Bronchial epithelial cell (primary cell): ENCODE results near the gene LMAN2L. TPM values are rescaled to one million over a fixed set of nuclear protein-coding genes. Genes with fewer than 3 reads are reported as not detected.
A peak's percentile ranks its signal among the peaks of the same experiment; 100 is the strongest.
"Not testable (repeated sequence)": the region's sequence is repeated elsewhere in the genome, so short reads cannot be mapped to it uniquely, and the experiment has no call there.

Experiments used
- DNase-seq: peaks from one replicate; pipeline ENCODE4 v3.0.0-alpha.2; 2010; ENCODE audit warnings: low read depth
- FAIRE-seq: peaks from 2 replicates; lab custom pipeline; 2011; peaks lifted over from hg19 to GRCh38; lab: Jason Lieb, UNC
- H3K27me3 ChIP-seq: 2 replicates; pipeline ENCODE4 v1.5.1; 2011; ENCODE audit warnings: low read length; ENCODE audit not compliant: control insufficient read depth, insufficient read depth
- H3K36me3 ChIP-seq: 2 replicates; pipeline ENCODE4 v1.5.1; 2011; ENCODE audit warnings: low read length; ENCODE audit not compliant: control insufficient read depth, insufficient read depth
- H3K4me3 ChIP-seq: 2 replicates; pipeline ENCODE4 v1.5.1; 2011; ENCODE audit warnings: mild to moderate bottlenecking, low read depth, low read length, control low read depth
- total RNA-seq: library from RNA; depleted of rRNA; stranded (reverse); fragments of >200 nt; gene quantifications from 2 replicates; pipeline ENCODE4 v1.2.1, GENCODE V29; 2014
- TF ChIP-seq, protein P1 (sequence below): IDR thresholded peaks from 2 replicates; pipeline ENCODE4 v1.5.1; 2011; ENCODE audit warnings: mild to moderate bottlenecking, moderate library complexity, low read length, control low read depth, inconsistent platforms; ENCODE audit not compliant: insufficient read depth, severe bottlenecking

Gene LMAN2L
- total RNA-seq, 1 donor from 2014 or later, result 15.3 TPM

DNA sequence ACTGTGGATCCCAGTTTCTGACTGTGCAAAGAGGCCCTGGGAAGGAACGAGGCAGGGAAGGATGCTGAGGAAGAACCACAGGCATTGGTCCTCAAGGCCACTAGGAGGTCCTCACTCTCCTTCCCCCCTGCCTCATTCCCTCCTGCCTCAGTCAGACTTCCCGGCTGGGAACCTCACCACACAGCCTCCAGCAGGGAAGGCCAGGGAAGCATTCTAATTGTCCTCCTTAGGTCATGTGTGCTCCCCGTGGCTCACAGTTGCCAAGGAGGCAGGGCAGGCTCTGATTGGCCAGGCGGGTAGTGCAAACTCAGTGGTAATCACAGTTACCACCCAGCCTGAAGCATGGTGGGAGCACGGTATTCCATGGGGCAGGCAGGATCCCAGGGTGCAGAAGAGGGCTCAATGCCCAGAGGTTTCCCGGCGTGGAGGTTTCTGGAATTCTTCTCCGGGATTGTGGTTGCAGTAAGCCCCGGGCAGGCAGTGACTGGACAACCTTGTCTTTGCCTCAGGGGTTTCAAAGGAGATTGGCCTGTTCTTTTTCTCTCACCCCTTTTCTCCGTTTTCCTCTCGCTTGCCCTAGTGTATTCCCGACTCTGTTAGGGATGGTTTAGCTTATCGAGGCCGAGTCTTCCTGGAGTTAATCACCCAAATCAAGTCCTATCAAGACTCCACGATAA is 70.2 kb downstream of the LMAN2L start:
- Histone ChIP-seq H3K27me3 (no peaks in the 10 kb centered on the region), H3K36me3 (no peaks in the 10 kb centered on the region), H3K4me3 (no peak overlapping the region)
- DNase-seq (no peak), FAIRE-seq (no peak)
- TF ChIP-seq, protein P1, sequence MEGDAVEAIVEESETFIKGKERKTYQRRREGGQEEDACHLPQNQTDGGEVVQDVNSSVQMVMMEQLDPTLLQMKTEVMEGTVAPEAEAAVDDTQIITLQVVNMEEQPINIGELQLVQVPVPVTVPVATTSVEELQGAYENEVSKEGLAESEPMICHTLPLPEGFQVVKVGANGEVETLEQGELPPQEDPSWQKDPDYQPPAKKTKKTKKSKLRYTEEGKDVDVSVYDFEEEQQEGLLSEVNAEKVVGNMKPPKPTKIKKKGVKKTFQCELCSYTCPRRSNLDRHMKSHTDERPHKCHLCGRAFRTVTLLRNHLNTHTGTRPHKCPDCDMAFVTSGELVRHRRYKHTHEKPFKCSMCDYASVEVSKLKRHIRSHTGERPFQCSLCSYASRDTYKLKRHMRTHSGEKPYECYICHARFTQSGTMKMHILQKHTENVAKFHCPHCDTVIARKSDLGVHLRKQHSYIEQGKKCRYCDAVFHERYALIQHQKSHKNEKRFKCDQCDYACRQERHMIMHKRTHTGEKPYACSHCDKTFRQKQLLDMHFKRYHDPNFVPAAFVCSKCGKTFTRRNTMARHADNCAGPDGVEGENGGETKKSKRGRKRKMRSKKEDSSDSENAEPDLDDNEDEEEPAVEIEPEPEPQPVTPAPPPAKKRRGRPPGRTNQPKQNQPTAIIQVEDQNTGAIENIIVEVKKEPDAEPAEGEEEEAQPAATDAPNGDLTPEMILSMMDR, result no peak

DNA sequence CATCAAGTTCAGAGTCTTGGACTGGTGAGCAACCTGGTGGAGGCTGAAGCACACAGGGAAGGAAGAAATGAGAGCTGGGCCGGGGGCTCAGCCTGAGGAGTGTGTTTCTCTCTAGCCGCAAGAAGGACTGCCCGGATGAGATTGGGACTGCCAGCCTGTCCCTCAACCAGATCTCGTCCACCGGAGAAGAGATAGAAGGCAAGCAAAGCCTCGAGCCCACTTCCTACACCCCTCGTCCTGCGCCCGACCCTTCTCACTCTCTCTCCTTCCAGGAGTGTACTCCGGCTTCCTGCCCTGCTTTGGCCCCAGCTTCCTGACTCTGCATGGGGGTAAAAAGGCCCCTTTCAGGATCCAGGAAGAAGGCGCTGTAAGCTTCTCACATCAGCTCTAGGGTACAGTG is 71.1 kb downstream of the LMAN2L start:
- Histone ChIP-seq H3K4me3 (no peak overlapping the region), H3K36me3 (no peaks in the 10 kb centered on the region), H3K27me3 (no peaks in the 10 kb centered on the region)
- DNase-seq, result no peak
- TF ChIP-seq, protein P1, result no peak
- no peak for FAIRE-seq

DNA sequence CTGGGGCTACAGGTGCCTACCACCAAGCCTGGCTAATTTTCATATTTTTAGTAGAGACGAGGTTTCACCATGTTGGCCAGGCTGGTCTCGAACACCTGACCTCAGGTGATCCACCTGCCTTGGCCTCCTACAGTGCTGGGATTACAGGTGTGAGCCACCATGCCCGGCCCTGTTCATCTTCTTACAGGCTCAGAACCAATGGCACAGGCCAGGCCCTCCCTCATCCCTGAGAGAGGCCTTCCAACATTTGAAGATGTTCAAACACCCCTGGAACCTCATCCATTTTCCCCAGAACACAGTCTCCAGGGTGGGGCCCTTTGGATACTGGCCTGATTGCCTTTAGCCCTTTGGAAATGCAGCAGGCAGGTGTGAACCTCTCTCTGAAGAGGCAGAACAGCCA is 74.1 kb downstream of the LMAN2L start:
- H3K27me3 ChIP-seq, FAIRE-seq, H3K36me3 ChIP-seq, DNase-seq, H3K4me3 ChIP-seq: not testable (repeated sequence)

DNA sequence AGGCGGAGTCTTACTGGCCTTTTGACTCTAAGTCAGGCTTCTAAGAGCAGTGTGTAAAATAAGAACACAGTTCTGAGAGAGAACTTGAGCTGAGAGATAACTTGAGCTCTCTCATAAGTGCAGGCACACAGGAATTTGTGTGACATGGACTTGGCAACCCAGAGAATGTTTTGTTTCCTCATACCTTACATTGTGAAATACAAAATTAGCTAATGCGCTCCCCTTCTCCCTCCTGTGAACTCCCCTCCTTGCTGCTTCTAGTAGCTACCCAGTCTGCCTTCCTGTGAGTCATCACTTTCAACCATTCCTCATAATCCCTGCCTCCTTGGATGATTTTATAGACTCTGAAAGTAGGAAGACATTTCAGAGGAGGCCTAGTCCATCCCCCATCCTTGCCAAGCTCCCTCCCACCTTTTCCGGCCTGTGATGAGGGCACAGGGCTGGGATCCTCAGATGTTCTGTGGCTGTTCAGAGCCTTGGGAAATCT is 74.7 kb downstream of the LMAN2L start:
- H3K4me3 ChIP-seq, result no peak overlapping the region
- peak; percentile 93 for FAIRE-seq
- DNase-seq, result peak; percentile 99
- no peaks in the 10 kb centered on the region for H3K36me3 ChIP-seq
- TF ChIP-seq, protein P1, result no peak
- H3K27me3 ChIP-seq, result no peaks in the 10 kb centered on the region

DNA sequence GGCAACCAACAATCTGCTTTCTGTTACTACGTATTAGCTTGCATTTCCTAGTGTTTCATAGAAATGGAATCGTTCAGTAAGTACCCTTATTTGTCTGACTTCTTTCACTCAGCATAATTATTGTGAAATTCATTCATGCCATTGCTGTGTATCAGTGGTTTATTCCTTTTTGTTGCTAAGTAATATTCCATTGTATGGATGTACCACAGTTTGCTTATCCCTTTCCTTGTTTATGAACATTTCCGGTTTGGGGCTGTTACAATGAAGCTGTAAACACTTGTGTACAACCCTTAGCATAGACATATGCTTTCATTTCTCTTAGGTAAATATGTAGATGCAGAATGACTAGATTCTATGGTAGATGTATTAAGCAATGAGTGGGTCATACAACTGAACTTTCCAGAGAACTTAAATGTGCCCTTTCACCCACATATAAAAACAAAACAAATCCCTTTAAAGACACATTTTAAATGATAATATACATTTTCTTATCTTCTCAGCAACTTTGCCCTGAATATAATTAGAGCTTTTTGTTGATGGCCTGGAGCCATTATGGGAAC is 75.4 kb downstream of the LMAN2L start:
- Histone ChIP-seq H3K36me3 (no peaks in the 10 kb centered on the region), H3K4me3 (no peak overlapping the region), H3K27me3 (no peaks in the 10 kb centered on the region)
- FAIRE-seq (no peak), DNase-seq (peak; percentile 54)
- TF ChIP-seq, protein P1, result no peak

DNA sequence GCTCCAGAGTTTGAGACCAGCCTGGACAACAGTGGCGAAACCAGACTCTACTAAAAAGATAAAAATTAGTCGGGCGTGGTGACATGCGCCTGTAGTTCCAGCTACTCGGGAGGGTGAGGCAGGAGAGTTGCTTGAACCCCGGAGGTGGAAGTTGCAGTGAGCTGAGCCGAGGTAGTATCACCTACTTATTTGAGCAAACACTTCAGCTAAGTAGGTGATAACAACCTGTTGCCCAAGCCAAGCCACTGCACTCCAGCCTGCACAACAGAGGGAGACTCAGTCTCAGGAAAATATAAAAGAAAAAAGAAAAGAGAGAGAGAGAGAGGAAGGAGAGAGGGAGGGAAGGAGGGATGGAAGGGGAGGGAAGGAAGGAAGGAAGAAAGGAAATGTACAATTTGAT is 76.0 kb downstream of the LMAN2L start:
- DNase-seq (no peak), FAIRE-seq (no peak)
- TF ChIP-seq, protein P1, result no peak
- Histone ChIP-seq H3K4me3 (no peak overlapping the region), H3K27me3 (no peaks in the 10 kb centered on the region), H3K36me3 (no peaks in the 10 kb centered on the region)
